Measurements from ENCODE around the gene PLAC9.

Gene PLAC9

DNA sequence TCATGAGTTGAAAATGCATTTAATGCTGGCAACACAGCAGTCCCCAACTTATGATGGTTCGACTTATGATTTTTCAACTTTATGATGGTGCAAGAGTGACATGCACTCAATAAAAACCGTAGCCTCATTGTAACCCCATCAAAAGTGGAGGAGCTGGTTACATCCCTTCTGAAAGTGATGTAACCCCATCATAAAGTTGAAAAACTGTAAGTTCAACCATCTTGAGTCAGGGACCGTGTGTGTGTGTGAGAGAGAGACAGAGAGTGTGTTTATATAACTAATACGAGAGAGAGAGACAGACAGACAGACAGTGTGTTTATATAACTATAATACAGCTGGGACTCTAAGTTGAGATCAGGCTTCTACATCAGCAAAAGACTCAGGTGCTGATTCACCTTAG lies 51.8 kb downstream of the PLAC9 start:
- DNase-seq (ENCODE audit: low spot score): no peak

- DNase-seq (ENCODE audit: low spot score): no peak
Observed at GRCh38 chr10:80185578-80186299, 53.2 kb downstream of the PLAC9 start.

- no peak for DNase-seq (ENCODE audit: low spot score)
Observed at GRCh38 chr10:80186364-80187012, 54.0 kb downstream of the PLAC9 start.

DNA sequence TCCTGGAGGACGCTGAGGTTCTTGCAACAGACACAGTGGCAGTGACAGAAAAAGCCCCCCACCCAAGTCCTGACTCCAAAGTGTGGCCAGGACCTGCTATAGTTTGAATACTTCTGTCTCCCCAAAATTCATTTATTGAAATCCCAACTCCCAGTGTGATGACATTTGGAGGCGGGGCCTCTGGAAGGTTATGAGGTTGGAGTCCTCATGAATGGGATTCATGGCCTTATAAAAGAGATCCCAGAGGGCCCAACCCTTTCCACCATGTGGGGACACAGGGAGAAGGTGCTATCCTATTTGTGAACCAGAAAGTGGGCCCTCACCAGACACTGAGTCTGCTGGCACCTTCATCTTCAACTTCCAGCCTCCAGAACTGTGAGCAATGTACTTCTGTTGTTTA lies 54.5 kb downstream of the PLAC9 start:
- DNase-seq (ENCODE audit: low spot score): no peak

DNA sequence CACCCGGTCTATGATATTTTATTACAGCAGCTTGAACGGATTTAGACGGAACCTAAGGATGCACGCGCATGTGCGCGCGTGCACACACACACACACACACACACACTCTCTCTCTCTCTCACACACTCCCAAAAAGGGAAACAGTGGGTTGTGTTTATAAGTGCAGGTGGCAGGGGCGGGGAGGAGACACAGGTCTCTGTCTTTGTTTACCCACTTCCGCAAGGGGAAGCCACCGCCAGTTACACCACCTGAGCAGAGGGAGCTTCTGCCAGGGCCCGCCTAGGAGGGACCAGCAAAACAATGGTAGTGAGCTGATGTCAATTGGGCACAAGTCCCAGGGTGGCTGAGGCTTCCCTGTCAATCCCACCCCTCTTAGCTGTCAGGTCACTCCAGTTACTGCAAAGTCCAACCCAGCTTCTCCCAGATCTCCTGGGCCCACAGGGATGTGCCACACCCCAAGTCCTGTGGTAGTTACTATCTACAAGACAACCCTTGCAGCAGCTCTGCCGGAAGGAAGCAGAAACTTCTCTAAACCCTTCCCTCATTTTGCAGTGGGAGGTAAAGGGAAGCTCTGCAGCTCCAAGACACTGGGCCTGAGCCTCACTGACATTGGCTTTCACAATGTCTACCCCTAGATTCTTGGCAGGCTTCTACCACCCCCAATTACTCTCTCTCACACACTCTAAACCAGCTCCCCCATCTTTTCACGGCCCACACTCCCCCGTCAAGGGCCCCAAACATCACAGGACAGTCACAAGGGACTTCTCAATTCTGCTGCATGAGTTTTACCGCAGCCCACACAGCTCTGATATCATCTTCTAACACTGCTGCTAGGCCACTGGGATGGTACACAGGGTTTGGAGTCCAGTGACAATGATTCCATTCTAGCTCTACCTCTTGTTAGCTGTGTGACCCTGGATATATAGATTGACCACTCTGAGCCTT lies 55.2 kb downstream of the PLAC9 start:
- DNase-seq (ENCODE audit: low spot score): no peak

DNA sequence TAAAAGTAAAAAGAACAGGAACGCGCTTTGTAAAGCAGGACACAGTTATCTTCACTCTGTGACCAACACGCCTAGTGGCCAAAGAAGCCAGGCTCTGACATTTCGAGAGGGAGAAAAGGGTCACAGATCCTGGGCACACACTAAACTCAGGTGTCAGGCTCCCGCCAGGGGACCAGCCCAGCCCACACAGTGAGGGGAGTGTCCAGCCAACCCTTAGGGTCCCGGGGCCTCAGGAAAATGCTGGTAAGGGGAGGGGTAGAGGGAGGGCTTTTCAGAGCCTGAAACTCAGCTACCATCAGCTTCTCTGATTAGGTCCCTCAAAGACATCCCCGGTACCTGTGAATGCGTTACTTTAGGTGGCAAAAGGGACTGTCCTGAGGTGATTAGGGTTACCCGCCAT lies 56.2 kb downstream of the PLAC9 start:
- no peak for DNase-seq (ENCODE audit: low spot score)

DNA sequence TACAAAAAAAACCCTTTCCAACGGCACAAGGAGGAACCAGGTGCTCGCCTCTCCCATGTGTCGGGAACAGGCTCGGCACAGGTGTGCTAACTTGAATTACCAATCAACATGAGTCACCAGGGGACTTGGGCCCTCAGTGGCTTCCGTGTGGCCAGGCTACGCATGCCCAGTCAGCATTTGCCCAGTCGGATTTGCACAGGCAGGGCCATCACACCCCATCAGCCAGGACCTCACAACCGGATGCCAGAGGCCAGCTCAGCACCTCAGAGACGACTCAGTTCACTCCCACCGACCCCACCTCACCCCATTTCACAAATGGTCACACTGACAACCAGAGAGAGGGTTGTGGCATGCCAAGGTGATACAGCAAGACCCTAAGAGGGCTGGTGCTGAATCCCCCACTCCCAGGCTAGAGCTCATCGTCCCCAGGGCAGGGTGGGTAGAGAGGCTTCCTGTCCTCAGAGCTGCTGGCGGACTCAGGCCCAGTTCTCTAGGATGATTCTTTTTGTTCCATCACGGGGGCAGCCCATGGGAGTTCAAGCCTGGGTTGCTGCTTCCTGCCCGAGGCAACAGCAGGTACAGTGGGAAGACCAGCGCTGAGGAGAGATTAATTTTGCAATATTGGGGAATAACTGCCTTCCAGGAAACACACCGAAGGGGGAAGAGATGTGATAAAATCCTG lies 59.2 kb downstream of the PLAC9 start:
- no peak for DNase-seq (ENCODE audit: low spot score)

GRCh38 chr10:80192553-80192952 lies 60.0 kb downstream of the PLAC9 start:
- no peak for DNase-seq (ENCODE audit: low spot score)

- no peak for DNase-seq (ENCODE audit: low spot score)
Observed at GRCh38 chr10:80194373-80195045, 62.0 kb downstream of the PLAC9 start.
